T-cell (primary cell): ENCODE results near the gene DNAJB1. TPM values are rescaled to one million over a fixed set of nuclear protein-coding genes. Genes with fewer than 3 reads are reported as not detected.

Experiments
- ATAC-seq, 4 experiments: fragments of 200-7000 bp in 3 of 4; fragments of 150-1000 bp in 1 of 4; cut with Tn5 transposase; replicated peaks in 1 of 4; 1 replicate in 3 of 4; 2 replicates in 1 of 4; pipeline ENCODE4 v1.10.0; 2021; ENCODE audit warnings: moderate library complexity in 3 of 4, mild to moderate bottlenecking in 2 of 4, moderate number of reproducible peaks in 1 of 4
- CTCF ChIA-PET, 2 donors: fragments of 300-600 bp; sonication (Branson Sonifier 250); formaldehyde crosslinking; loops; one replicate each; lab custom pipeline; 2022; ENCODE audit warnings: antibody characterized with exemption in 2 of 2; lab: Charles Lee
- POLR2A ChIA-PET, 2 donors: fragments of 300-600 bp; sonication (Branson Sonifier 250); formaldehyde crosslinking; loops; one replicate each; lab custom pipeline; 2022; ENCODE audit warnings: antibody characterized with exemption in 2 of 2; lab: Charles Lee
- DNase-seq, 35 experiments: peaks; one replicate each; pipeline versions ENCODE4 v3.0.0 to v3.0.0-alpha.2; 2013 to 2023
- H3K27ac ChIP-seq: one replicate; pipeline ENCODE4 v1.5.1; 2013; ENCODE audit warnings: low read length
- H3K27me3 ChIP-seq, 2 experiments: replicated peaks in 1 of 2; 1 replicate in 1 of 2; 2 replicates in 1 of 2; pipeline versions ENCODE4 v1.6.1 to v1.7.0; 2013; ENCODE audit warnings: low read length in 1 of 2, mixed read lengths in 1 of 2; ENCODE audit not compliant: control insufficient read depth in 2 of 2, insufficient read depth in 2 of 2; ENCODE audit errors: extremely low read depth in 1 of 2
- H3K36me3 ChIP-seq, 2 donors: 1 replicate in 1 of 2; 2 replicates in 1 of 2; pipeline versions ENCODE4 v1.6.1 to v1.7.0; 2013; ENCODE audit warnings: low read length in 1 of 2; ENCODE audit not compliant: control insufficient read depth in 2 of 2, insufficient read depth in 1 of 2; ENCODE audit errors: extremely low read depth in 1 of 2
- H3K4me1 ChIP-seq, 2 experiments: 1 replicate in 1 of 2; 2 replicates in 1 of 2; pipeline versions ENCODE4 v1.6.1 to v1.7.0; 2013; ENCODE audit warnings: low read length in 2 of 2, mixed read lengths in 1 of 2; ENCODE audit not compliant: insufficient read depth in 2 of 2, control insufficient read depth in 1 of 2; ENCODE audit errors: extremely low read depth in 1 of 2
- H3K4me3 ChIP-seq, 2 donors: 1 replicate in 1 of 2; 2 replicates in 1 of 2; pipeline versions ENCODE4 v1.5.1 to v1.7.0; 2013; ENCODE audit warnings: mild to moderate bottlenecking in 2 of 2, low read length in 1 of 2, moderate library complexity in 1 of 2; ENCODE audit not compliant: control insufficient read depth in 1 of 2; ENCODE audit errors: extremely low read depth in 1 of 2
- H3K9me3 ChIP-seq: 2 replicates; pipeline ENCODE4 v1.7.0; 2013
- H3K27ac Mint-ChIP-seq, 2 donors: one replicate each; pipeline ENCODE4 v1.8.0; 2020 to 2021; ENCODE audit warnings: mild to moderate bottlenecking in 2 of 2, mixed read lengths in 2 of 2
- H3K27me3 Mint-ChIP-seq, 2 donors: one replicate each; pipeline ENCODE4 v1.8.0; 2021 to 2022; ENCODE audit warnings: mixed read lengths in 2 of 2
- H3K36me3 Mint-ChIP-seq: one replicate; pipeline ENCODE4 v1.8.0; 2021; ENCODE audit warnings: mixed read lengths
- H3K4me1 Mint-ChIP-seq, 3 donors: one replicate each; pipeline ENCODE4 v1.8.0; 2020 to 2022; ENCODE audit warnings: mixed read lengths in 3 of 3, mild to moderate bottlenecking in 1 of 3
- H3K4me3 Mint-ChIP-seq, 3 donors: one replicate each; pipeline ENCODE4 v1.8.0; 2020 to 2022; ENCODE audit warnings: mild to moderate bottlenecking in 3 of 3, mixed read lengths in 3 of 3, moderate library complexity in 3 of 3
- H3K9me3 Mint-ChIP-seq, 3 donors: one replicate each; pipeline ENCODE4 v1.8.0; 2020 to 2022; ENCODE audit warnings: mixed read lengths in 3 of 3
- WGBS: methylation state at CpG from one replicate; pipeline ENCODE4 v1.1.5; 2013; ENCODE audit warnings: missing lambda C conversion rate; ENCODE audit not compliant: insufficient coverage; 5-methylcytosine and 5-hydroxymethylcytosine counted together
- total RNA-seq, 35 experiments: library from RNA in 6 of 35; stranded (reverse) in 6 of 35; fragments of 120-200 nt in 1 of 35; gene quantifications; one replicate each; pipeline versions ENCODE4 v1.2.1 to v1.2.4 and lab custom pipeline; 2013 to 2026

The DNAJB1 gene
- total RNA-seq, 5 donors from 2014 or later (not counting 1 experiment from before 2014, with no cell fraction given) = 158 to 575 (median 165) TPM

DNA sequence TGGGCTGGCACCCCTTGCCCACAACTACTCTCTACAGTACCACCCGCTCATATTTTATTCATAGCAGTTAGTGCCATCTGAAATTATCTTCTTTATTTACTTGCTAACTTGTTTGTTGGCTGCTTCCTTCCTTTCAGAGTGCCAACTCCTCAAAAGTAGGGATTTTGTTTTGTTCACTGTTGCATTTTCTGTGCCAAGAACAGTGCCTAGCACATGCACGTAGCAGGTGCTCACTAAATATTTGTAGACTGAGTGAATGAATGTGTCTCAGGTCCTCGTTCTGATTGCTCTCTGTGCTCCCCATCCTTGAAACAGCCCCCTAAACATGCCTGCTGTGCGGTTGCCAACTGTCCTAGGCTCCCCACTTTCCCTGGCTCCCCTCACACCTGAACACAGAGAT, 23.8 kb downstream of the DNAJB1 start:
- Mint-ChIP-seq H3K36me3 (peaks cover 15% of the 10 kb centered on the region), H3K4me3 (peak overlapping the region; percentile 81 to 88 (median 81)), H3K27me3 (no peaks in the 10 kb centered on the region), H3K27ac (peak overlapping the region; percentile 89 to 90), H3K4me1 (peaks cover 21 to 30% (median 23%) of the 10 kb centered on the region in 3 donors), H3K9me3 (no peaks in the 10 kb centered on the region)
- peak overlapping the region; percentile 44 for H3K27ac ChIP-seq
- CTCF ChIA-PET = interaction anchor here in 1 of 2 donors (1.6 kb wide), 1 partner anchor 15 kb away, joined by 4 read pairs; no protein-coding TSS in a partner anchor
- H3K4me3 ChIP-seq = no peak overlapping the region
- H3K4me1 ChIP-seq = peaks cover 0 to 20% of the 10 kb centered on the region in 2 experiments
- DNase-seq (no peak), ATAC-seq (no peak)
- H3K36me3 ChIP-seq = peaks cover 0 to 4% of the 10 kb centered on the region in 2 donors
- peaks cover 0 to 4% of the 10 kb centered on the region in 2 experiments for H3K27me3 ChIP-seq
- WGBS = 100% methylated on average over 1 of the region's 4 CpGs
- H3K9me3 ChIP-seq = no peaks in the 10 kb centered on the region
- POLR2A ChIA-PET = interaction anchor here in 1 of 2 donors (2.2 kb wide), 1 partner anchor 12 kb away, joined by 11 read pairs; no protein-coding TSS in a partner anchor

DNA sequence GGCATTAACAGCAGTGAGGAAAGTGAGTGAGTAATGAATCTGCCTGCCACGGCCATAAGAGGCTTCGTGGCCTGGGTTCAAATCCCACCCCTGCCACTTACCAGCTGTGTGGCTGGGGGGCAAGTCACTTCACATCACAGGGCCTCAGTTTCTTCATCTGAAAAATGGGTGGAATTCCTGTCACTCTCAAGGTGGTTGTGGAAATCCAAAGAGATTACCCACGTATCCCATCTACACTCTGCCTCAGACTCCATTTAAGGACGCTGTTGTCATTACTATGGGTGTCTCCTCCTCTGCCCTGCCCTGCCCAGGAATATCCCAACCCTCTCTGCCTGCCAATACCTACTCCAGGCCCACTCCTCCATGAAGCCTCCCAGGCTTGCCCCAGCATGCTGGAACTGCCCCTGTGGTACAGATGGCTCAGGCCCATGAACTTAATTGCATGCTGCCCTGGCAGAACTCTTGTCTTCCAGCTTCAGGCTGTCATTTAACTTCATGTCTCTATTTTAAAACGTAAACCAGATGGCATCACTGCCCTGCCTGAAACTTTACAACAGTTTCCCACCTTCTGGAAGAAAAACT, 25.4 kb downstream of the DNAJB1 start:
- 89% methylated on average over 2 of the region's 5 CpGs for WGBS
- no peaks in the 10 kb centered on the region for H3K9me3 Mint-ChIP-seq
- Histone ChIP-seq H3K27me3 (peaks cover 0 to 4% of the 10 kb centered on the region in 2 experiments), H3K4me1 (peaks cover 0 to 20% of the 10 kb centered on the region in 2 experiments), H3K36me3 (peaks cover 8 to 10% of the 10 kb centered on the region in 2 donors), H3K27ac (no peak overlapping the region), H3K4me3 (no peak overlapping the region), H3K9me3 (no peaks in the 10 kb centered on the region)
- H3K27ac Mint-ChIP-seq = peak overlapping the region; percentile 74 to 80
- peaks cover 21% of the 10 kb centered on the region for H3K36me3 Mint-ChIP-seq
- ChIA-PET POLR2A (no interaction called here), CTCF (interaction anchor here (0.5 to 0.8 kb wide), 2 partner anchors 14 to 49 kb away, joined by 3 read pairs; no protein-coding TSS in a partner anchor)
- H3K4me3 Mint-ChIP-seq = no peak overlapping the region
- peaks cover 21 to 30% (median 23%) of the 10 kb centered on the region in 3 donors for H3K4me1 Mint-ChIP-seq
- no peaks in the 10 kb centered on the region for H3K27me3 Mint-ChIP-seq
- ATAC-seq (no peak), DNase-seq (no peak)

DNA sequence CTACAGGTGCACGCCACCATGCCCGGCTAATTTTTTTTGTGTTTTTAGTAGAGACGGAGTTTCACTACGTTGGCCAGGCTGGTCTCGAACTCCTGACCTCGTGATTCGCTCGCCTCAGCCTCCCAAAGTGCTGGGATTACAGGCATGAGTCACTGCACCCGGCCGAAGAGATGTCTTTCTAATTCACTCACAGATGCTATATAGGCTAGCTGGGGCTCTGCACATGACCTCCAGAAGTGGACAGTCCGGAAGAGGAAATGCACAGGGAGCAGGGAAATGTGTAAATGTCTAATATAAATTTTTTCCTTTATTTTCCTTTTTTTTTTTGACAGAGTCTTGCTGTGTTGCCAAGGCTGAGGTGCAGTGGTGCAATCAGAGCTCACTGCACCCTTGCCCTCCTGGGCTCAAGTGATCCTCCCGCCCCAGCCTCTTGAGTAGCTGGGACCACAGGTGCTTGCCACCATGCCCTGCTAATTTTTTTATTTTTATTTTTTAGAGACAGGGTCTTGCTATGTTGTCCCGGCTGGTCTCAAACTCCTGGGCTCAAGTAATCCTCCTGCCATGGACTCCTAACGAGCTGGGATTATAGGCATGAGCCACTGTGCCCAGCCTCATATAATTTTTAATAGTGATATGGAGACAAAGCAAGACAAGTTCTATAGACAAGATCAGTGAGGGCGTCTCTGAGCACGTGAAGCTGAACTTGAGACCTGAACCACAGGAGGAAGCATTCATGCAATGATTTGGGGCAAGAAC, 30.6 kb downstream of the DNAJB1 start:
- Mint-ChIP-seq H3K36me3 (peaks cover 17% of the 10 kb centered on the region), H3K4me3 (no peak overlapping the region), H3K9me3 (no peaks in the 10 kb centered on the region), H3K27me3 (no peaks in the 10 kb centered on the region), H3K27ac (no peak overlapping the region), H3K4me1 (peaks cover 7 to 13% (median 11%) of the 10 kb centered on the region in 3 donors)
- 97% methylated on average over 7 of the region's 16 CpGs for WGBS
- ATAC-seq = no peak
- peaks cover 11 to 15% of the 10 kb centered on the region in 2 donors for H3K36me3 ChIP-seq
- DNase-seq = no peak
- no peaks in the 10 kb centered on the region for H3K27me3 ChIP-seq
- CTCF ChIA-PET = interaction anchor here (0.6 to 1.2 kb wide), 4 partner anchors 22 to 625 kb away, joined by 3 read pairs; no protein-coding TSS in a partner anchor
- no peak overlapping the region for H3K4me3 ChIP-seq
- H3K4me1 ChIP-seq = peaks cover 0 to 9% of the 10 kb centered on the region in 2 experiments
- no peaks in the 10 kb centered on the region for H3K9me3 ChIP-seq
- H3K27ac ChIP-seq = no peak overlapping the region
- POLR2A ChIA-PET = no interaction called here

DNA sequence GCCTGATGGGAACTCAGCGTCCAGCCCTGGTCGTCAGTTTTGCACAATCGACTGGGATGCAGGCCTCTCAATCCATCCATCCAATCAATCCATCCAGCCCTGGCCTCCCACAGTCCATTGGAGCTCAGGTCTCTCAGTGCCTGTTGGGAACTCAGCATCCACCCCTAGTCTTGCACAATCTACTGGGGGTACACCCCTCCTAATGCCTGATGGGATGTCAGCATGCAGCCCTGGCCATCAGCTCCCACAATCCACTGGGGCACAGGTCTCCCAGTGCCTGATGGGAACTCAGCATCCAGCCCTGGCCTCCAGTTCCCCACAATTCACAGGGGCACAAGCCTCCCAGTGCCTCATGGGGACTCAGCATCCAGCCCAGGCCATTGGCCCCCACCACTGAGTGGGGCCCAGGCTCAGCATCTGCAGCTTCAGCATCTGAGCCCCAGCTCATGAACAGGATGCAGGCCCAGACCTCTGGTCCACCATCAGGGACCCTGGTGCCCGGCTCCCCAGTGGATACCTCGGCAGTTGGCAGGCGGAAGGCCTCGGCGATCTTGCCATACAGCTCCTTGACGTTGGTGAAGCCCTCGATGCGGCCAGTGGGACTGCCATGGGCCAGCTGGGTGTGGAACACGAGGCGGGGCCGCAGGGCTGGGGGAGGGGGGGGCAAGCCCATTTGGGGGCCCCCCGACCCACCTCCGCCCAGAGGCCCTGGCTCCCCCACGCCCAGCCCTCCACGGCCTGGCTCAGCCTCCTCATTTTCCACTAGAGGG, 35.8 kb downstream of the DNAJB1 start:
- 94% methylated on average over 11 of the region's 18 CpGs for WGBS
- Mint-ChIP-seq H3K4me3 (no peak overlapping the region), H3K4me1 (peaks cover 10 to 13% (median 11%) of the 10 kb centered on the region in 3 donors), H3K27ac (no peak overlapping the region), H3K9me3 (no peaks in the 10 kb centered on the region), H3K36me3 (peaks cover 13% of the 10 kb centered on the region), H3K27me3 (no peaks in the 10 kb centered on the region)
- CTCF ChIA-PET = interaction anchor here in 1 of 2 donors (0.6 kb wide), 1 partner anchor 120 kb away, joined by 3 read pairs; no protein-coding TSS in a partner anchor
- ATAC-seq (no peak), DNase-seq (no peak)
- no peak overlapping the region for H3K27ac ChIP-seq
- H3K4me3 ChIP-seq = no peak overlapping the region
- POLR2A ChIA-PET = no interaction called here
- H3K27me3 ChIP-seq = peaks cover 0 to 2% of the 10 kb centered on the region in 2 experiments
- H3K36me3 ChIP-seq = peaks cover 3 to 26% of the 10 kb centered on the region in 2 donors
- no peaks in the 10 kb centered on the region for H3K9me3 ChIP-seq
- H3K4me1 ChIP-seq = peaks cover 0 to 24% of the 10 kb centered on the region in 2 experiments

DNA sequence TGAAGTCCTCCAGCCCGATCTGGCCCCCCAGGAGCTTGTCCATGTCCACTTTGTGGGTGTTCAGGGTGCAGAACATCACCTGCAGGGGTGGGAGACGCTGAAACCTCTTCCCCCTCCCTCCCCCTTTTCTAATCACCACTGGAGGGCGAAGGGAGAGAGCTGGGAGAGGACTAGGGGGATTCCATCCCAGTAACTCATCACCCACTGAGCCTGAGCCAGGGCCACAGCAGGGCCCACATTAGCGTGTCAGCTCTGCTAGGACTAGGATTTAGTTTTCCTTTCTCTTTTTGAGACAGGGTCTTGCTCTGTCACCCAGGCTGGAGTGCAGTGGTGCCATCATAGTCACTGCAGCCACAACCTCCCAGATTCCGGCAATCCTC, 37.5 kb downstream of the DNAJB1 start:
- ATAC-seq (no peak), DNase-seq (no peak)
- Mint-ChIP-seq H3K9me3 (no peaks in the 10 kb centered on the region), H3K4me1 (peaks cover 12 to 15% (median 12%) of the 10 kb centered on the region in 3 donors), H3K4me3 (no peak overlapping the region), H3K27ac (no peak overlapping the region), H3K36me3 (peaks cover 16% of the 10 kb centered on the region), H3K27me3 (peaks cover 0 to 2% of the 10 kb centered on the region in 2 donors)
- no peak overlapping the region for H3K27ac ChIP-seq
- ChIA-PET POLR2A (no interaction called here), CTCF (interaction anchor here (0.5 to 1.3 kb wide), 6 partner anchors 8 to 26 kb away, joined by 3 to 4 read pairs (median 4); no protein-coding TSS in a partner anchor)
- no peaks in the 10 kb centered on the region for H3K9me3 ChIP-seq
- peaks cover 0 to 15% of the 10 kb centered on the region in 2 experiments for H3K27me3 ChIP-seq
- peaks cover 3 to 25% of the 10 kb centered on the region in 2 donors for H3K36me3 ChIP-seq
- H3K4me3 ChIP-seq = no peak overlapping the region
- peaks cover 0 to 31% of the 10 kb centered on the region in 2 experiments for H3K4me1 ChIP-seq
- 80% methylated on average over 2 of the region's 5 CpGs for WGBS
